Stimulated activated CD8-positive, alpha-beta memory T cell treated with anti-CD3 and anti-CD28 coated beads, Interleukin-7, amount 100 ng/mL, for 1 hour (primary cell): ENCODE results near the gene C4orf46.
A peak's percentile ranks its signal among the peaks of the same experiment; 100 is the strongest.
"Not testable (repeated sequence)": the region's sequence is repeated elsewhere in the genome, so short reads cannot be mapped to it uniquely, and the experiment has no call there.

Experiments
- DNase-seq, 2 donors: peaks; one replicate each; pipeline ENCODE4 v3.0.0-alpha.2; 2020; ENCODE audit warnings: low read depth in 2 of 2

Gene C4orf46

GRCh38 chr4:158671665-158671914, at the start of gene C4orf46:
TSS of gene C4orf46 (minus strand) at chr4:158671887. CDS start at chr4:158671801, 86 bp downstream.
- DNase-seq, result no peak

- DNase-seq, result no peak
These were observed 44.1 kb upstream of the C4orf46 start for GRCh38 chr4:158715802-158716201.

- DNase-seq, result no peak
These were observed 43.2 kb upstream of the C4orf46 start for GRCh38 chr4:158714937-158715336.

GRCh38 chr4:158712622-158713021, 40.9 kb upstream of the C4orf46 start:
- DNase-seq, result not testable (repeated sequence)

- DNase-seq, result no peak
These were observed 39.1 kb upstream of the C4orf46 start for GRCh38 chr4:158710814-158711213.

- DNase-seq, result no peak
These were observed 32.6 kb upstream of the C4orf46 start for GRCh38 chr4:158704274-158704673.

- DNase-seq, result no peak
These were observed 17.1 kb upstream of the C4orf46 start for GRCh38 chr4:158688813-158689212.

GRCh38 chr4:158682066-158682465, 10.4 kb upstream of the C4orf46 start:
- no peak for DNase-seq

GRCh38 chr4:158681629-158682028, 9.9 kb upstream of the C4orf46 start:
- DNase-seq, result no peak

GRCh38 chr4:158678767-158679166, 7.1 kb upstream of the C4orf46 start:
- no peak for DNase-seq

GRCh38 chr4:158676076-158676475, 4.4 kb upstream of the C4orf46 start:
- no peak for DNase-seq

GRCh38 chr4:158673633-158674032, 1.9 kb upstream of the C4orf46 start:
- DNase-seq, result no peak

GRCh38 chr4:158671915-158672806, 474 bp upstream of the C4orf46 start, which contains the start of gene ETFDH:
TSS of gene ETFDH (plus strand) at chr4:158672296. CDS start at chr4:158672457, 161 bp downstream.
- DNase-seq, result peak; percentile 94 to 95

- peak in 1 of 2 donors; percentile 8 for DNase-seq
These were observed 567 bp downstream of the C4orf46 start for GRCh38 chr4:158670975-158671664.

- DNase-seq, result no peak
These were observed 2.4 kb downstream of the C4orf46 start for GRCh38 chr4:158669310-158669709.

- DNase-seq, result no peak
These were observed 4.0 kb downstream of the C4orf46 start for GRCh38 chr4:158667651-158668198.

GRCh38 chr4:158666892-158667291, 4.8 kb downstream of the C4orf46 start:
- no peak for DNase-seq

- no peak for DNase-seq
These were observed 6.9 kb downstream of the C4orf46 start for GRCh38 chr4:158664806-158665205.

GRCh38 chr4:158663707-158664625, 7.7 kb downstream of the C4orf46 start:
- DNase-seq, result not testable (repeated sequence)

- not testable (repeated sequence) for DNase-seq
These were observed 8.4 kb downstream of the C4orf46 start for GRCh38 chr4:158663255-158663654.

GRCh38 chr4:158657291-158657690, 14.4 kb downstream of the C4orf46 start:
- no peak for DNase-seq

GRCh38 chr4:158656439-158656838, 15.2 kb downstream of the C4orf46 start:
- DNase-seq, result no peak
